ENCODE data around the gene TPK1. TPM values are rescaled to one million over a fixed set of nuclear protein-coding genes. Genes with fewer than 3 reads are reported as not detected.

TPK1 gene
- total and polyA plus RNA-seq, 12 donors, result 2.9 to 10.8 (median 6.4) TPM

GRCh38 chr7:144792050-144792449, 43.8 kb downstream of the TPK1 start:
- H3K4me1 ChIP-seq, result no peaks in the 10 kb centered on the region
- intact Hi-C loops (cut with DNase I), result no loop called here
- no peak overlapping the region for H3K27ac ChIP-seq
- WGBS, 2 donors, result 58 to 95% methylated on average over 3 of the region's 3 CpGs
- no peak for ATAC-seq
- H3K4me3 ChIP-seq, result no peak overlapping the region
- H3K27me3 ChIP-seq, result no peaks in the 10 kb centered on the region
- no peak for DNase-seq
- TF ChIP-seq CTCF (IDR thresholded peaks at IDR 0.05), result no peak
- no peaks in the 10 kb centered on the region for H3K36me3 ChIP-seq
- H3K9me3 ChIP-seq, result no peaks in the 10 kb centered on the region

GRCh38 chr7:144791488-144791887, 44.4 kb downstream of the TPK1 start:
- Histone ChIP-seq H3K4me1 (no peaks in the 10 kb centered on the region), H3K27me3 (no peaks in the 10 kb centered on the region), H3K36me3 (no peaks in the 10 kb centered on the region), H3K27ac (no peak overlapping the region), H3K9me3 (no peaks in the 10 kb centered on the region), H3K4me3 (no peak overlapping the region)
- 79 to 80% methylated on average over 2 of the region's 2 CpGs for WGBS, 2 donors
- TF ChIP-seq CTCF (IDR thresholded peaks at IDR 0.05), result no peak
- ATAC-seq, result no peak
- no peak for DNase-seq
- intact Hi-C loops (cut with DNase I), result no loop called here

- H3K27me3 ChIP-seq, result no peaks in the 10 kb centered on the region
- no peaks in the 10 kb centered on the region for H3K9me3 ChIP-seq
- H3K27ac ChIP-seq, result no peak overlapping the region
- intact Hi-C loops (cut with DNase I), result no loop called here
- H3K4me1 ChIP-seq, result peaks cover 0 to 8% (median 0%) of the 10 kb centered on the region in 9 donors
- H3K36me3 ChIP-seq, result no peaks in the 10 kb centered on the region
- ATAC-seq (no peak), DNase-seq (no peak)
- H3K4me3 ChIP-seq, result no peak overlapping the region
- WGBS, 2 donors, result 93 to 94% methylated on average over 2 of the region's 2 CpGs
- TF ChIP-seq CTCF (IDR thresholded peaks at IDR 0.05), result peak in 2 of 9 donors; percentile 10 to 20
Measured at GRCh38 chr7:144787127-144787526, 48.7 kb downstream of the TPK1 start.

- DNase-seq, result no peak
- peak in 2 of 9 donors; percentile 26 to 39 for TF ChIP-seq CTCF (IDR thresholded peaks at IDR 0.05)
- Histone ChIP-seq H3K4me3 (no peak overlapping the region), H3K27me3 (no peaks in the 10 kb centered on the region), H3K36me3 (no peaks in the 10 kb centered on the region), H3K4me1 (peaks cover 0 to 8% (median 0%) of the 10 kb centered on the region in 9 donors), H3K9me3 (no peaks in the 10 kb centered on the region), H3K27ac (no peak overlapping the region)
- intact Hi-C loops (cut with DNase I), result no loop called here
- ATAC-seq, result no peak
- WGBS, 2 donors, result 78 to 86% methylated on average over 2 of the region's 2 CpGs
Measured at GRCh38 chr7:144786522-144786921, 49.3 kb downstream of the TPK1 start.

All from heart right ventricle (tissue), 16 donors.